RWPE1 (cell line): ENCODE data around the gene FAM186B.
A peak's percentile ranks its signal among the peaks of the same experiment; 100 is the strongest.

Source experiments
- CTCF ChIA-PET: fragments of 350-600 bp; sonication (Branson Sonifier 250); formaldehyde crosslinking; extraction: SDS; loops from one replicate; lab custom pipeline; 2021; lab: Yijun Ruan, JAX
- POLR2A ChIA-PET: fragments of 400-600 bp; formaldehyde crosslinking; extraction: SDS; loops from one replicate; lab custom pipeline; 2020; ENCODE audit warnings: antibody characterized with exemption; ENCODE audit not compliant: low non-redundant PET; lab: Yijun Ruan, JAX
- DNase-seq: peaks from one replicate; pipeline ENCODE4 v3.0.0; 2012; ENCODE audit warnings: low spot score
- H3K27ac ChIP-seq: fragments of 450-650 bp; 2 replicates; pipeline ENCODE4 v1.5.1; 2017
- TF ChIP-seq, protein P1 (sequence below): fragments of 450-650 bp; conservative IDR thresholded peaks from 2 replicates; pipeline ENCODE4 v1.5.1; 2017; ENCODE audit warnings: low read depth, mild to moderate bottlenecking

FAM186B gene

DNA sequence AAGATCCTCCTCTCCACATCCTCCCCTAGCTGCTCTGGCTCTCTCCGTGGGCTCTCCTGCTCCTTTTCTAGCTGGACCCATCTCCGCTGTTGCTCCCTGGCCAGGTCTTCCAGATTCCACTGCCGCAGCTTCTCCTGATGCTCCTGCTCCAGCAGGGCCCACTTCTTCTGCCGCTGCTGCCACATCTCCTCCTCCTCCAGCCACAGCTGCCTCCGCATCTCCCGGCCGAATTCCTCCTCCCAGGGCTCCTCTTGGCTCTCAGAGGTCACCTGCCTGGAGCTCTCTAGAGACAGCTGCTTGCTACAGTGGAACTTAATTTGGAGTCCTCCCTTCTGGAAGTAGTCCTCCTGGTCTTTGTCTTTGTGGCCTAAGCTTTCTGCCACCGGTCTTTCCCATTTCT is 5.5 kb downstream of the FAM186B start:
- no peak for DNase-seq
- TF ChIP-seq, protein P1, sequence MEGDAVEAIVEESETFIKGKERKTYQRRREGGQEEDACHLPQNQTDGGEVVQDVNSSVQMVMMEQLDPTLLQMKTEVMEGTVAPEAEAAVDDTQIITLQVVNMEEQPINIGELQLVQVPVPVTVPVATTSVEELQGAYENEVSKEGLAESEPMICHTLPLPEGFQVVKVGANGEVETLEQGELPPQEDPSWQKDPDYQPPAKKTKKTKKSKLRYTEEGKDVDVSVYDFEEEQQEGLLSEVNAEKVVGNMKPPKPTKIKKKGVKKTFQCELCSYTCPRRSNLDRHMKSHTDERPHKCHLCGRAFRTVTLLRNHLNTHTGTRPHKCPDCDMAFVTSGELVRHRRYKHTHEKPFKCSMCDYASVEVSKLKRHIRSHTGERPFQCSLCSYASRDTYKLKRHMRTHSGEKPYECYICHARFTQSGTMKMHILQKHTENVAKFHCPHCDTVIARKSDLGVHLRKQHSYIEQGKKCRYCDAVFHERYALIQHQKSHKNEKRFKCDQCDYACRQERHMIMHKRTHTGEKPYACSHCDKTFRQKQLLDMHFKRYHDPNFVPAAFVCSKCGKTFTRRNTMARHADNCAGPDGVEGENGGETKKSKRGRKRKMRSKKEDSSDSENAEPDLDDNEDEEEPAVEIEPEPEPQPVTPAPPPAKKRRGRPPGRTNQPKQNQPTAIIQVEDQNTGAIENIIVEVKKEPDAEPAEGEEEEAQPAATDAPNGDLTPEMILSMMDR, result no peak
- no peak overlapping the region for H3K27ac ChIP-seq
- ChIA-PET CTCF (interaction anchor here (0.5 to 0.6 kb wide), 2 partner anchors 77 to 359 kb away, joined by 5 to 6 read pairs; no protein-coding TSS in a partner anchor), POLR2A (no interaction called here)

DNA sequence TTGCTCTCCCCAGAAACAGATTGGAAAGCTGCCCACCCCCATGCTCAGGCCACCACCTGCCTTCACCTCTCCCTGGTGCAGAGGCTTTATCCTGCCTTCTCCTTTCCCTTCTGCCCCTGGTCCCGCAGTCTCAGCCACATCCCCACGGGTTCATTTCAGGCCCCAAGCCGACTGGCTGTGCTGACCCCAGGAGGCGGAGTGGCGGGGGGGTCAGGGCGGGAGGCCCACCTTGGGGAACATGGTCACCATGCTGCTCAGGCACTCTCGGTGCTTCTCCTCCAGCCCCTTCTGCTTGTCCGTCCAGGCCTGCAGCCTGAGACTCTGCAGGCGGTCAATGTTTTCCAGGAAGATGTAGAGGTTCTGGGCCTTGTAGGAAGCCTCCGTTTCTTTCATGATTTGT is 6.9 kb downstream of the FAM186B start:
- DNase-seq, result no peak
- ChIA-PET CTCF (no interaction called here), POLR2A (no interaction called here)
- TF ChIP-seq, protein P1, result no peak
- H3K27ac ChIP-seq, result no peak overlapping the region

DNA sequence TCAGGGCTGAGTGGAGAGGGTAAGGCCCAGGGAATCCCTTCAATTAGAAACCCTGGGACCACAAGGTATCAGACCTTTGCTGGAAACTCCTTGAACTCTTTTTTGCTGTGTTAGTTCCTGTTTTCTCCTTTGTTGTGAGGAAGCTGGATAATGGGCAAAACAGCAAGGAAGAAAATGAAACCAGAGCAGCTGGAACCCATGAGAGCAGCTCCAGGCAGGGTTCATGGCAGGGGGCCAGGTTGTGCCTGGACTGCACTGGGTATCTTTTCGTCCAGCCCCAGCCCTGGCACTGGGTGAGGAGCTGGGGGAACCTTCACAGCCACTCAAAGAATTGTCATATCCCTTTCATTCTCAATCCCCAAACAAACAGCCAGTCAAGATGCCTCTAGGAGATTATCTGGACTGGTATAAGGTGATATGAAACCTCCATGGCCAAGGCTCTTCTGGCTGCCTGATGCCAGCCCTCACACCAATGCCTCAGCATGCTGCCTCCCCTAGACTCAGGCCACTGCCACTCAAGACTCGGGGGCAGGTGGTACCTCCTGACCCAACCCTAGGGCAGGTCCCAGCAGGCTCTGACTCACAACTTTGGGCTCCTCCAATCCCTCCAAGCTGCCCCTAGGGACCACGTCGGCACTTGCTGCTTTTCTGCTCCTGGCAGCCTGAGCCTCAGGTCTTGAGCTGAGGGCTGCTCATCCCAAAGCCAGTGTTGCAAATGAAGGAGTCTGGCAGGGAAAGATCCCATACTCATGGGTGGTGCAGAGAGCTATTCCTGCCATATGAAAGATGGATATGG is 16.5 kb downstream of the FAM186B start:
- TF ChIP-seq, protein P1, result no peak
- H3K27ac ChIP-seq, result peak overlapping the region; percentile 12
- POLR2A ChIA-PET, result no interaction called here
- CTCF ChIA-PET, result no interaction called here
- DNase-seq, result peak; percentile 23

DNA sequence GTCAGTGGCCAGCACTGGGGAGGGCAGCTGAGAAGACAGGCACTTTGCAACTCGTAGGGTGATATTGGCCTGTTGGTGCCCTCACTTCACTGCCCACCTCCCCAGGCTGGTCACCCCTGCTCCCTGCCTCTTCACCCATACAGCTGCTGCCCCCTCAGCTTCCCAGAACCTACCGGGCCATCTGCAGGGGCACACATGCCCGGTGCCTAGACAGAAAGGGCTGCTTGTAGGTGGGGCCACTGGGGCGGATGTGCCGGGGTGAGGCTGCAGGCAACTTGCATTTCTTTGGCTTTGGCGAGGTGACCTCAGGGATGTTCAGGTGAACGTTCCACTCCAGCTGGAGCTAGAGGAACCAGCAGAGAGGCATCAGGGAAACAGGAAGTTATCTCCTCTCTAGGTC is 17.2 kb downstream of the FAM186B start:
- CTCF ChIA-PET, result no interaction called here
- POLR2A ChIA-PET, result no interaction called here
- TF ChIP-seq, protein P1, result no peak
- H3K27ac ChIP-seq, result no peak overlapping the region
- DNase-seq, result no peak

DNA sequence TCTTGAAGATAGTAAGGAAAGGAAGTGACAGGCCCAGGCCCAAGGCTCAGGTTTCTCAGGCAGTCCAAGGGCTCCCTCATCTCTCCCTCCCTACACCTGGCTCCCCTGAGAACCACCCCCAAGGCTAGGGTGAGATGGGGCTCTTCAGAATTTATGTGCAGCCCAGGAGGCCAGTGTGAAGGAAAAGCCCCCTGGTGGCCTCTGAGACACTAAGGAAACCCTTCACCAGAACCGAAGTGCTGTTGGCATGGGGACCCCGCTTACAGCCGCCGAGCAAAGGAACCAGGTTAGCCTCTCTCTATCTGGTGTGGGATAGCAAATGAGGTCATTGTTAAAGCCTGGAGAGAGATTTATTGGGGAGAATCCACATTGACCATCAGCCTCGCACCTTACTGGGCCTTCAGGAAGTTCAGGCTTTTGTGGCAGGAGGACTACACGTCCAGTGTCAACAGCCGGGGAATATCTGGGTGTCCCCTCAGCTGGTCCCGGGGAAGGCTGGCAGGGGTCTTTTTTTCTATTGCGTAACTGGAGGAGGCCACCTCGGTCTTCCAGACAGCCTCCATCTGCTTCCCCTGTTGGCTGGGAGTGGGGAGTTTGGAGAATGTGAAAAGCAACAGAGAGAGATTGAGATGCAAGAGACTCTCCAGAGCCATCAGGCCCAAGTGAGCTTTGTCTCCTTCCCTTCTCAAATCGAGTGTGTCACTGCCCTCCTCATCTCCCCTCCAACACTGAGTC is 18.1 kb downstream of the FAM186B start:
- ChIA-PET POLR2A (no interaction called here), CTCF (no interaction called here)
- no peak for DNase-seq
- H3K27ac ChIP-seq, result no peak overlapping the region
- TF ChIP-seq, protein P1, result no peak

DNA sequence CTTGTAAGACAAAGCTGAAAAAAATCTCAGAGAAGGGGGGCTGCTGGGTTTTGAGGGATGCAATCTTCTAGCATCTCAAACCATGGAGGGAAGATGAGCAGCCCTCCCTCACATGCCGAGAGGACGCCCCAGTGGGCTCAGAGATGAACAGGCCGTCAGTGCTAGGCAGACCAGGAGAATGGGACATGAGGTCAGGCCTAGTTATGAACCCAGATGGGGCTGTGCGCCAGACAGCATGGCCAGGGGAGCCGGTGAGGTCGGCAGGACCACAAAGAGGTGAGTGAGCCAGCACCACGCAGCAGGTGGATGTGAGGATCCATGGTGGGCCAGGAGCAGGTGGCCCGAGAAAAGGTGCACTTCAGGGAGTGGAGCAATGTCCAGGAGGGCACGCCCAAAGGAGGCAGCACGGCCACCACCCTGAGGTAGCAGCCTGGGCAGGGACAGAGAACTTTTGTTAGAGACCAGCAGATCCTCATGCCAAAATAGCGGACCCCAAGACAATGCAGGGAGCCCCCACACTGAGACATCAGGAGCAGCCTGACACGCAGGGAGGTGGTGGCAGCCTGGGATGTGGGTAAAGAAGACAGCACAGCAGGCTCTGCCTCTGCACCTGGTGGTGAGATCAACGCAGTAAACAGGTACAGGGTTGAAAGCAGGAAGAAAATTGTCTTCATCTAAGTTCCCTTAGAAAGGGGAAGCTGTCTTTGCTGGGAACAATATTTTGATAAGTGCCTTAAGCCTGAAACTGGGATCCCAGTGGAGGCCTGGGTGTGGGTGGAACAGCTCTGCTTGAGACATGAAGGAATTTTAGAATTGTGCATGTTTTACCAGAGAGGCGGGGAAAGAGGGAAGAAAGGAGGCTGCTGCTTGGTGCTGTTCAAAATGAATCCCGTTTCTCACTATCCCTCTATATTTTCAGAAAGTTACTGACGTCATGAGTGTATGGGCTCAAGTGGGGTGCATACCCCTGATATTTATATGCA is 19.7 kb downstream of the FAM186B start:
- ChIA-PET CTCF (no interaction called here), POLR2A (no interaction called here)
- no peak overlapping the region for H3K27ac ChIP-seq
- TF ChIP-seq, protein P1, result no peak
- no peak for DNase-seq
